BLaER1 treated with 17β-estradiol and CSF1 and Interleukin-3, amounts not matched to agents 10 nM and 100 nM (cell line): ENCODE data around the gene GARIN3.
"Not testable (repeated sequence)": the region's sequence is repeated elsewhere in the genome, so short reads cannot be mapped to it uniquely, and the experiment has no call there.

Experiments
- H3K27ac ChIP-seq, 11 experiments: shearing (Covaris generic); formaldehyde crosslinking; 2 replicates each; pipeline ENCODE4 v1.8.1; 2022
- H3K27me3 ChIP-seq, 11 experiments: shearing (Covaris generic); formaldehyde crosslinking; 2 replicates each; pipeline ENCODE4 v1.8.1; 2022
- H3K36me3 ChIP-seq, 11 experiments: shearing (Covaris generic); formaldehyde crosslinking; 2 replicates each; pipeline ENCODE4 v1.8.1; 2022
- H3K4me1 ChIP-seq, 10 experiments: shearing (Covaris generic); formaldehyde crosslinking; 2 replicates each; pipeline ENCODE4 v1.8.1; 2022
- H3K4me2 ChIP-seq, 11 experiments: shearing (Covaris generic); formaldehyde crosslinking; 2 replicates each; pipeline ENCODE4 v1.8.1; 2022
- H3K4me3 ChIP-seq, 10 experiments: shearing (Covaris generic); formaldehyde crosslinking; 2 replicates each; pipeline ENCODE4 v1.8.1; 2022
- H3K9ac ChIP-seq, 11 experiments: shearing (Covaris generic); formaldehyde crosslinking; 2 replicates each; pipeline ENCODE4 v1.8.1; 2022
- H3K9me3 ChIP-seq, 11 experiments: shearing (Covaris generic); formaldehyde crosslinking; replicated peaks in 1 of 11; 2 replicates each; pipeline ENCODE4 v1.8.1; 2022
- H4K20me1 ChIP-seq, 11 experiments: shearing (Covaris generic); formaldehyde crosslinking; 2 replicates each; pipeline ENCODE4 v1.8.1; 2022
- Cebpa-rat ChIP-seq, 11 experiments: shearing (Covaris generic); IDR thresholded peaks; 2 replicates each; pipeline ENCODE4 v1.8.1; 2022

The GARIN3 gene

DNA sequence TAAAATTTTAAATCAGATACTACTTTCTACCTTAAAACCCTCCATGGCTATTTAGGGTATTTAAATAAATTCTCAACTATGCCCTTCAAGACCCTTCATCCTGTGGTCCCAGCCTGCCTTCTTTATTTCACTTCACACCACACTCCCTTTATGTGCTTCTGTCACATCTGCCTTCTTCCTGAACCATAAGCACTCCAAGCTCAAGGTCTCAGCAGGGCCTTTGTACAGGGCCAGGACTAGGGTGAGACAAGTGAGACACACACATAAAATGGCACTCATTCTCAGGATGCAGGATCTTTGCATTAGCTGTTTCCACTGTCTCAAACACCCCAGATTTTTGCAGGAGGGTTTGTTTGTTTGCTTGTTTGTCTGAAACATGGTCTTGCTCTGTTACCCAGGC, 22.2 kb upstream of the GARIN3 start:
- Histone ChIP-seq H3K4me3 (no peak overlapping the region), H3K4me1 (no peaks in the 10 kb centered on the region), H3K9ac (no peak overlapping the region), H3K4me2 (no peak overlapping the region), H4K20me1 (no peaks in the 10 kb centered on the region), H3K27me3 (no peaks in the 10 kb centered on the region), H3K27ac (no peak overlapping the region), H3K9me3 (peaks cover 0 to 12% (median 6%) of the 10 kb centered on the region in 11 experiments; a peak in 10 of 22 replicates), H3K36me3 (no peaks in the 10 kb centered on the region)
- TF ChIP-seq Cebpa-rat (IDR thresholded peaks at IDR 0.05): no peak

DNA sequence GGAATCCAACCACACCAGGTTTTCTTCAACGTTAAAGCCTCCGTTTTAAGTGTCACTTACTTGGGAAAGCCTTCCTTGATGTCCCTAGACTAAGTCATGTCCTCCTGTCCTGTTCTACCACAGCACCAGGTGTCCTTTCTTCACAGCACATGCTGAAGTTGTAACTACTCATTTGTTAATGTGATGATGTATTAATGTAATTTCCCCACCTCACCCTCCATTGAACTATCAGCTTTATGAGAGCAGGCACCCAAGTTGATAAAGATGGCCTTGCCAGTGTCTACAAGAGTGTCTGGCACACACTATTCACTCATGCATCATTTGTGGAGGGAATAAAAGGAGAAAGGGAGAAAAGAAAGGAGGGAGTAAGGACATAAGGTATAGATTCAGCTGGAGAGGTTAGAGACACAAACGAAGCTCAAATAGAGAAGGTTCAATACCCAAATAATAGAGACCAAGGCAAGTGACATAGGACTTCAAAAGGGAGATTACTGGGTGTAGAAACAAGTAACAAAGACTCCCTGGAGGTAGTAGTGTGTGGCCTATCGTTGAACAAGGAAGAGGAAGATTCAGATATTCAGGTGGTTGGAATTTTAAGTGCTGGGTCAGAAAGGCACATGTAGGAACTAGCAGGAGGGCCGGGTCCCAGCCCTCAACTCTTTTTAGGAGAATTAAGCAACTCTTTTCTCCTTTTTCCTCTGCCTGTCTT, 21.1 kb upstream of the GARIN3 start:
- Histone ChIP-seq H3K4me3 (no peak overlapping the region), H3K4me1 (no peaks in the 10 kb centered on the region), H3K9me3 (peaks cover 0 to 4% (median 0%) of the 10 kb centered on the region in 11 experiments; a peak in 3 of 22 replicates), H3K9ac (no peak overlapping the region), H3K27me3 (no peaks in the 10 kb centered on the region), H4K20me1 (no peaks in the 10 kb centered on the region), H3K4me2 (no peak overlapping the region), H3K36me3 (no peaks in the 10 kb centered on the region), H3K27ac (no peak overlapping the region)
- TF ChIP-seq Cebpa-rat (IDR thresholded peaks at IDR 0.05): no peak

DNA sequence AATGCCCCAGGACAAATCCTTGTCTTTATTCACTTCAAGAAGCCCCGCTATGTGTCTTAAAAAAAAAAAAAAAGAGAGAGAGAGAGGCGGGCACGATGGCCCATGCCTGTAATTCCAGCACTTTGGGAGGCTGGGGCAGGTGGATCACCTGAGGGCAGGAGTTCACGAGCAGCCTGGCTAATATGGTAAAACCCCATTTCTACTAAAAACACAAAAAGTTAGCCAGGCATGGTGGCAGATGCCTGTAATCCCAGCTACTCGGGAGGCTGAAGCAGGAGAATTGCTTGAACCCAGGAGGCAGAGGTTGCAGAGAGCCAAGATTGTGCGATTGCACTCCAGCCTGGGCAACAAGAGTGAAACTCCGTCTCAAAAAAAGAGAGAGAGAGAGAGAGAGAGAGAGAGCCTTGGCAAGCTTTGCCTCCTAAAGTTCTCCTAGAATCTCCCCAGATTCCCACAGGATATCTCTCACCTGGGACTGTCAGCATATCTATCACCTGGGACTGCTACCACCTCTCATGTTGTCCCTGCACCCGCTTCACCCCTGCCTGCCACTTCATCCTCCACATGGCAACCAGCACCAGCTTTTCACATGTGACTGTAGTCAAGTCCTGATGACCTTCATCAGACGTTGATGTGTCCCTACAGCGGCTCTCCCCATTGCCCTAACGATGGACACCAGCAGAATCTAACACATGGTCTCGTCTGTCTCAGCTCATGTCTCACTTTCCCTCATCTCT, 20.4 kb upstream of the GARIN3 start:
- no peak overlapping the region for H3K4me3 ChIP-seq
- H3K4me1 ChIP-seq: no peaks in the 10 kb centered on the region
- no peaks in the 10 kb centered on the region for H4K20me1 ChIP-seq
- H3K4me2 ChIP-seq: no peak overlapping the region
- no peak overlapping the region for H3K9ac ChIP-seq
- no peak overlapping the region for H3K27ac ChIP-seq
- H3K27me3 ChIP-seq: no peaks in the 10 kb centered on the region
- no peaks in the 10 kb centered on the region for H3K36me3 ChIP-seq
- H3K9me3 ChIP-seq: no peaks in the 10 kb centered on the region
- no peak for TF ChIP-seq Cebpa-rat (IDR thresholded peaks at IDR 0.05)

DNA sequence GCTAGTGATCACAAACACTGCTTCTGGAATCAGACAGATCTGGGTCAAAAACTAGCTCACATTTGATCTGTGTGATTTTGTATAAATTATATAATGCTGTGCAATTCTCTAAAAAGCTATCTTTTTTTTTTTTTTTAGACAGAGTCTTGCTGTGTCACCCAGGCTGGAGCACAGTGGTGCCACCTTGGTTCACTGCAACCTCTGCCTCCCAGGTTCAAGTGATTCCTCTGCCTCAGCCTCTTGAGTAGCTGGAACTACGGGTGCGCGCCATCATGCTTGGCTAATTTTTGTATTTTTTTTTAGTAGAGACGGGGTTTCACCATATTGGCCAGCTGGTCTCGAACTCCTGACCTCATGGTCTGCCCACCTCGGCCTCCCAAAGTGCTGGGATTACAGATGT, 19.1 kb upstream of the GARIN3 start:
- H3K4me2 ChIP-seq, H3K4me3 ChIP-seq, H3K9ac ChIP-seq, H3K9me3 ChIP-seq, H4K20me1 ChIP-seq, H3K4me1 ChIP-seq, H3K27me3 ChIP-seq, H3K27ac ChIP-seq, H3K36me3 ChIP-seq: not testable (repeated sequence)

DNA sequence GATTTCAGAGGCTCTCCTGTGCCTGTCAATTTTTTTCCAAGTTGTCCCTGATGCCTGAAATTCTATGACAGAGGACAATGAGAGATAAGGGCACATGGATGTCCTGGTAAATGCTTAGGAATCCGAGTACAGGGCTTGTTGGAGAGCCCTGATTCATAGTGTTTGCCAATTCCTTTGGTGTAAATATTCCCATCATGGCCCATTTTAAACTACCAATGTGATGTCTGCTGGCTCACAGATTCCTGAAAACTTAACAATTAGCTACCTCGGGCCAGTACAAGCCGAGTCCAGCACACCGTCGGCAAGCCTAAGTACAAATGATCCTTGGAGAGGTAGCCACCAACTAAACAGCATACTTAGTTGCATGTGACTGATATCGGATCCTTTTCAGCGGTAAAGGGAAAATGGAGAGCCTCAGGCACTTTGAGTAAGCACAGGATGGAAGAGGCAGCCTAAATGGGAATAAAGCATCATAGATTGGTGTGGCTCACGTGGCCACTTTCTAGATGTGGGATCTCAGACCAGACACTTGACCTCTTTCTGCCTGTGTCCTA, 18.1 kb upstream of the GARIN3 start:
- H3K27ac ChIP-seq: no peak overlapping the region
- no peaks in the 10 kb centered on the region for H3K9me3 ChIP-seq
- TF ChIP-seq Cebpa-rat (IDR thresholded peaks at IDR 0.05): no peak
- H4K20me1 ChIP-seq: no peaks in the 10 kb centered on the region
- no peak overlapping the region for H3K9ac ChIP-seq
- H3K36me3 ChIP-seq: no peaks in the 10 kb centered on the region
- no peak overlapping the region for H3K4me2 ChIP-seq
- H3K27me3 ChIP-seq: no peaks in the 10 kb centered on the region
- no peaks in the 10 kb centered on the region for H3K4me1 ChIP-seq
- H3K4me3 ChIP-seq: no peak overlapping the region

DNA sequence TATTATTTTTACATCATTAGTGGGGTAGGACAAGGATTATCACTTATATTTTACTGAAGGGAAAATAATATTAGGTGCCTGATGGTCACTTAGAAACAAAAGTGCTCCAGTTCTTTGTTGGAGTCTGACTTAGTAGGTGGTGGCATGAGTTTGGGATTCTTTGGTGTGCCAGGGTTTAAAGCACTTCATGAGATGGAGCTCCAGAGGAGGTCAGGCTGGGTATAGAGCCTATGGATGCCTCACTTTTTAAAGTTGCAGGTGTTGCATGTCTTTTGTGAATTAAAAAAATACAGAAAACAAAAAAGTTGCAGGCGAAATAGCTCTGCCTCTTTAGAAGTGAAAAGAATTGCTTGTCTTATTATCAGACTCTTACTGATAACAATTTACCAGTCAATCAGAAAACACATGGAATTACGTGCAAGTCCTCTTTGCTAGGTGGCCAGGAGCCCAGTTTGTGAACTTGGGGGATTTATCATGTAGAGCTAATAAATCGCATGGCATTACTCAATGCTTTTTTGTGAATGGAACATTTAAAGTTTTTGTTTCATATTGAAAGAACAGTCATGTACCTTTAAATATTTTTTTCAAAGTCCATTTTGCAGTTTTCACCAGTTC, 16.2 kb upstream of the GARIN3 start:
- H3K27ac ChIP-seq: no peak overlapping the region
- no peaks in the 10 kb centered on the region for H3K36me3 ChIP-seq
- H3K27me3 ChIP-seq: no peaks in the 10 kb centered on the region
- H3K4me1 ChIP-seq: 0 out of 20 replicates have a peak, but pooled peaks cover 0 to 6% (median 0%) of the 10 kb centered on the region in 10 experiments
- H3K4me3 ChIP-seq: no peak overlapping the region
- H3K4me2 ChIP-seq: no peak overlapping the region
- H4K20me1 ChIP-seq: no peaks in the 10 kb centered on the region
- H3K9me3 ChIP-seq: peaks cover 0 to 5% (median 0%) of the 10 kb centered on the region in 11 experiments; a peak in 3 of 22 replicates
- no peak overlapping the region for H3K9ac ChIP-seq
- no peak for TF ChIP-seq Cebpa-rat (IDR thresholded peaks at IDR 0.05)

DNA sequence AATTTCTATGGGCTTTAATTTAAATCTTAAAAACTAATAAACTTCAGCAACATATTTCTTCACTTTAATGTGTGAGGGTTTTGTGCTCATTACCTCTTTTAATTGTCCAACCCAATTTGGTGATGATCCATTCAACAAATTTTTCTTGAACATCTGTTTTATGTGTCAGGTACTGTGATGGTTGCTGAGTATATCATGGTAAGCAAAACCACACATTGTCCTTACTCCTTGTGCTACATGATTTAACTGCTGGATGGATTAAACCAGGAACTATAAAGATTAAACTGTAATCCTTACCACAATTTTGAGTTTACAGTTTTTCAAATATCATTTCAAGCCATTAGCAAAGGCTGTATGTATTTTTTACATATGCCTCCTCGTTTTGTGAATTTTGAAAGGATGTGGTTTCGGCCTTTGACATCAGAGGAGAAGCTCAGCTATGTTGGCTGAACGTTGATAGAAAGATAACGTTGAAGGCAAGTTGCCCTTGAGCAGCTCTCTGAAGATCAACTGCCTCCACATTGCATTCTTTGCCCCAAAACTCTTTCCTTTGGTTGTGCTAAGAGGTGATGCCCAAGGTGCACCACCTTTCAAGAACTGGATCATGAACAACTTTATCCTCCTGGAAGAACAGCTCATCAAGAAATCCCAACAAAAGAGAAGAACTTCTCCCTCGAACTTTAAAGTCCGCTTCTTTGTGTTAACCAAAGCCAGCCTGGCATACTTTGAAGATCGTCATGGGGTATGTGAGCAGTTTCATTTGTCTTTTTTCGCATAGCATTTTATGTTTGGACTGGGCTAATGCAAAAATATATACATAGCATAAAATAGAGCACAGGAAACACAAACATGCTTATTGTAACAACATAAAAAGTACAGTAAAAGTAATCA, 14.6 kb upstream of the GARIN3 start, which contains the start of gene ITK:
Gene ITK, plus strand, starts transcription at position 467 of the 891 bp plus-strand sequence. Its CDS starts 138 bp downstream, at position 605.
- peaks cover 0 to 13% (median 8%) of the 10 kb centered on the region in 11 experiments; a peak in 13 of 22 replicates for H3K9me3 ChIP-seq
- H3K27ac ChIP-seq: no peak within 1 kb of the TSS
- no peaks in the 10 kb centered on the region for H4K20me1 ChIP-seq
- no peak for TF ChIP-seq Cebpa-rat (IDR thresholded peaks at IDR 0.05)
- H3K27me3 ChIP-seq: no peaks in the 10 kb centered on the region
- H3K4me1 ChIP-seq: 0 out of 20 replicates have a peak, but pooled peaks cover 0 to 6% (median 0%) of the 10 kb centered on the region in 10 experiments
- H3K4me3 ChIP-seq: no peak within 1 kb of the TSS
- H3K4me2 ChIP-seq: no peak within 1 kb of the TSS
- no peak within 1 kb of the TSS for H3K9ac ChIP-seq
- H3K36me3 ChIP-seq: no peaks in the 10 kb centered on the region

DNA sequence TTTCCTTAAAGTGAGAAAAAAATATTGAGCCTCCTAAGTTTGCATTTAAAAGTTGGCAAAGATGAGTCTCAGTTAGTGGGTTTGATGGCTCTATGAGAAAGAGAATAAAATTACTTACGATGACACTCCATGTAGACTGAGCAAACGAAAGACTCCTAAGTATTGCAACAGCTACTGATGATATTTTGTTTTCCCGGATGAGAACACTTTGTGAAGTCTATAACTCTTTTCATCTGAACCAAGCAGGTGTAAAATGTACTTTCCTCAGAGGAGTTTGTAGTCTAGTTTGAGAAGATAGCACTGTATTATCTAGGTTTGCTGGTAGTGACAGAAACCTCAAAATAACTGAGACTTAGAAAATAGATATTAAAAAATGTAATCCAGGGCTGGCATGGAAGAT, 12.9 kb upstream of the GARIN3 start:
- Histone ChIP-seq H4K20me1 (no peaks in the 10 kb centered on the region), H3K36me3 (no peaks in the 10 kb centered on the region), H3K9me3 (peaks cover 0 to 25% (median 20%) of the 10 kb centered on the region in 11 experiments; a peak in 14 of 22 replicates), H3K4me3 (no peak overlapping the region), H3K4me1 (peaks cover 0 to 6% (median 0%) of the 10 kb centered on the region in 10 experiments; a peak in 4 of 20 replicates), H3K27ac (no peak overlapping the region), H3K27me3 (no peaks in the 10 kb centered on the region), H3K9ac (no peak overlapping the region), H3K4me2 (no peak overlapping the region)
- no peak for TF ChIP-seq Cebpa-rat (IDR thresholded peaks at IDR 0.05)
